Measurements from ENCODE around the gene PRR35. TPM values are rescaled to one million over a fixed set of nuclear protein-coding genes. Genes with fewer than 3 reads are reported as not detected.

The PRR35 gene
- total RNA-seq (2014; rRNA removed; shearing (Covaris generic)): not detected in 2 replicates

- no peak for DNase-seq (ENCODE audit: low spot score)
Measured at GRCh38 chr16:560204-560700, at the start of gene PRR35. TSS of gene PRR35 (plus strand) at chr16:560394. CDS start at chr16:563295, 2,901 bp downstream.

GRCh38 chr16:512802-513201 is 47.4 kb upstream of the PRR35 start:
- no peak for DNase-seq (ENCODE audit: low spot score)

DNA sequence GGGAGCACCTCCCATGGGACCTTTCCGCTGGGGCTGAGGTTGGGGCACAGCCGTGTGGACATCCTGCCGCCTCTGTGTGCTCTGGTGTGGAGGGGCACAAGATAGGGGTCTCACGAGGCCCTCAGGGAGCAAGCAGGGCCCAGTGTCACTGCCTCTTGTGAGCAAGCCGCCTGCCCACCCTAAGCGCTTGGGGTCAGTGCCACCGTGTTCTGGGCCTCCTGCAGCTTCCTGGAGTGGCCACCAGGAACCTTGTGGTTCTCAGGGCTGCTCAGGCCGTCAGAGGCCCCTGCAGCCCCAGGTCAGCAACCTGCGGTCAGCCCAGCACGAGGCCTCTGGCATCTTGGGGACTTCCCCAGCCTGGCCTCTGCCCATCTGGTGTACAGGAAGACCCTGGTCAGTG is 46.2 kb upstream of the PRR35 start:
- no peak for DNase-seq (ENCODE audit: low spot score)

DNA sequence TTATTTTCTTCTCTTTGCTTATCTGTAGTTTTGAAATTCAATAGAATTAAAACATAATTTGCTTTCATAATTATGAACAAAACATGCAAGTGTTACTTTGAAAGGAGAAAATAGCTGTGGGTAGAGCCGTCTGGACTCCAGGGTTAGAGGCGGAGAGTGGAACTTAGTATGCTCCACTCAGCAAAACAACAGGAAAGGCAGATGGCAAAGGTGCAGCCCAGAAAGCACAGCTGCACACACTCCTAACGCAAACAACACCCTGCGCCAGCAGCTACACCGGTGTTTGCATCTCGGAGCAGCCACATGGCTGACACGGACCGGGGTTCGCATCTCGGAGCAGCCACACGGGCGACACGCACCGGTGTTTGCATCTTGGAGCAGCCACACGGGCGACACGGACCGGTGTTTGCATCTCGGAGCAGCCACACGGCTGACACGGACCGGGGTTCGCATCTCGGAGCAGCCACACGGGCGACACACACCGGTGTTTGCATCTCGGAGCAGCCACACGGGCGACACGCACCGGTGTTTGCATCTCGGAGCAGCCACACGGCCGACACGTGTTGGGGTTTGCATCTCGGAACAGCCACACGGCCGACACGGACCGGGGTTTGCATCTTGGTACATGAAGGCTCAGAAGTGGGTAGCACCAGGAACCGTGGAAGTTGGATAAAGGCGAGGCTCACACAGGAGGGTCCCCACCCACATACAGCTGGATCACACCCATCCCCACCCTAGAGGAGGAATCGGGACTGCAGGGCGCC is 44.8 kb upstream of the PRR35 start:
- DNase-seq (ENCODE audit: low spot score): no peak

GRCh38 chr16:515939-516226 is 44.3 kb upstream of the PRR35 start:
- no peak for DNase-seq (ENCODE audit: low spot score)

DNA sequence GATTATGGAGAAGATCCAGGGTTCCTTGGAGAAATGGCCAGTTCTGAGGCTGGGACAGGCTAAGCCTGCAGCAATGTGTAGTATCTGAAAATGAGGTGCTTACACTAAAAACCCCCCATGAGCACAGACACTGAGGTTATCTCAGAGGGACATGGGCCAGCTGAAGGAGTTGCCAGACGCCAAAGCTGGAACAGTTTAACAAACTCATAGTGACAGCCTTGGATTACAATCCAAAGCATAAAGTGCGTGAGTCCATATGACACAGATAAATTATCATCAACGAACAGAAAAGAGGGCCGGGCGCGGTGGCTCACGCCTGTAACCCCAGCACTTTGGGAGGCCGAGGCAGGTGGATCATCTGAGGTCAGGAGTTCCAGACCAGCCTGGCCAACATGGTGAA is 43.9 kb upstream of the PRR35 start:
- DNase-seq (ENCODE audit: low spot score): no peak

DNA sequence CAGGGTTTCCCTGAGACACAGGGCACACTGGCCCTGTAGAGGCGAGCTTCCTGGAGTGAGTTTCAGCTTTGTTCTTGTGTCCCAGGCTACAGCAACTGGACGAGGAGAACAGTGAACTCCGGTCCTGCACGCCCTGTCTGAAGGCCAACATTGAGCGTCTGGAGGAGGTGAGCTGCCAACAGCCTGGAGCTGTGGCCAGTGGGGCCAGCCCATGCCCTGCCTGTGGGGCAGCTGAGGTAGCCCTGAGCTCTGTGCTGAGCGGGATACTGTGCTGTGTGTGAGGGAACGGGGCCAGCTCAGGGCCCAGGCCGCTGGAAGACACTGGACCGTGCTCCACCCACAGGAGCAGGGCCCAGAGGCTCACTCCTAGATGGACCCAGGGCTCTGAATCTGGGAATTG is 41.3 kb upstream of the PRR35 start:
- no peak for DNase-seq (ENCODE audit: low spot score)

DNA sequence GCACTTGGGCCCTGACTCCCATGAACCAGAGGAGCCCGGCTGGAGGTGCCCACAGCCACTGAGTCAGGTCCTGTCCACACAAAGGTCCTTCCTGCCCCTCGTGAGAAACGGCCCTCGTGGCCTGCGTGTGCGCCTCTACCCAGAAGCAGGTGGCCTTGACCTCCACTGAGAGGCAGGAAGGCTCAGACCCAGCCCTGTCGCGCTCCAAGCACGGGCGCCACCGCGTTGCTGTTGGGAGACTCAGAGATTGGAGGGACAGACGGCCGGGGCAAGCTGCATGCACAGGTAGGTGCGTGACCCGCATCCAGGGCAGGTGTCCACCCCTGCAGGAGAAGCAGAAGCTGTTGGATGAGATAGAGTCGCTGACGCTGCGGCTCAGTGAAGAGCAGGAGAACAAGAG is 40.8 kb upstream of the PRR35 start:
- DNase-seq (ENCODE audit: low spot score): no peak

GRCh38 chr16:519841-520687 is 40.1 kb upstream of the PRR35 start:
- DNase-seq (ENCODE audit: low spot score): no peak

DNA sequence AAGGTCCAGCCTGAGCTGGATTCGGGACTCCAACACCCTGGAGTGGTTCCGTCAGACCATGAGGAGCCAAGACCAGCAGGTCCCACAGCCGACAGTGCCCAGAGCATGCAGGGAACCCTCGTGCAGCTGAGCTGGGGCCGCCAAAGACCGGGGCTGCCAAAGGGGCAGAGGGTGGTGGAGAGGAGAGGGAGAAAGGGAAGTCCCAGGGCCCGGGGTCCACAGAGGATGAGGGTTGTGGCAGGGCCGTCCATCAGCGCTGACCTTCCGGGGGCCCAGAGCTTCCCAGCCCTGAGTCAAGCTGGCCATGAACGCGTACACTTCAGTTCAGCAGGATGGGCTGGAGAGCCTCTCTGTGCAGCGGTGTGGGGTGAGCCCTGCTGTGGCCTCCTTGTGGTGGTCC is 39.3 kb upstream of the PRR35 start:
- no peak for DNase-seq (ENCODE audit: low spot score)

- DNase-seq (ENCODE audit: low spot score): no peak
Measured at GRCh38 chr16:521381-522210, 38.6 kb upstream of the PRR35 start.

GRCh38 chr16:522320-523096 is 37.7 kb upstream of the PRR35 start:
- DNase-seq (ENCODE audit: low spot score): no peak

DNA sequence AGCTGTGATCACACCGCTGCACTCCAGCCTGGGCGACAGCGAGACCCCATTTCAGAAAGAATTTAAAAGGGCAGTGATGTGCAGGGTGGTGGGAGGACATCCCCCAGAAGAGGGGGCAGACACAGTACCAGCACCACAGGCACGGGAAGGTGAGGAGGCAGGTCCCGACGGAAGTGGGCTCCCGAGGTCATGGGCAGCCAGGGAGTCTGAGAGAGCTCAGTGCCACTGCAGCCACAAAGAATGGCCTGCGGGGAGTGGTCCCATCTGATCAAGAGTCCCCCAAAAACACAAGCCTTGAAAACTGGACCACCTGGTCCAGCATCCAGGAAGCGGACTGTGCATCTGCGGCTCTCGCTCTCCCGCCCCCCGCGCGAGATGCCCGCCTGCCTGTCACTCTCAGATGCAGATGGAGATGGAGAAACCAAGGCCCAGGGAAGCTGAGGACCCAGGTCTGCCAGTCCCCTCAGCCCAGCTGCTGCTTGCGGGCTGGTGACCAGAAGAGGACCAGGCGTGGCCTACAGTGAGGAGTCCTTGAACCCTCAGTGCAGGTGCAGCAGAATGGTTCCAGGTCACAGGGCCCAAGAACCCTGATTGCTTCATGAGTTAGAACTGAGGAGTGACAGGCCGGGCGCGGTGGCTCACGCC is 37.0 kb upstream of the PRR35 start:
- DNase-seq (ENCODE audit: low spot score): no peak

GRCh38 chr16:524274-525040 is 35.7 kb upstream of the PRR35 start:
- no peak for DNase-seq (ENCODE audit: low spot score)

GRCh38 chr16:525123-525519 is 35.1 kb upstream of the PRR35 start:
- no peak for DNase-seq (ENCODE audit: low spot score)

DNA sequence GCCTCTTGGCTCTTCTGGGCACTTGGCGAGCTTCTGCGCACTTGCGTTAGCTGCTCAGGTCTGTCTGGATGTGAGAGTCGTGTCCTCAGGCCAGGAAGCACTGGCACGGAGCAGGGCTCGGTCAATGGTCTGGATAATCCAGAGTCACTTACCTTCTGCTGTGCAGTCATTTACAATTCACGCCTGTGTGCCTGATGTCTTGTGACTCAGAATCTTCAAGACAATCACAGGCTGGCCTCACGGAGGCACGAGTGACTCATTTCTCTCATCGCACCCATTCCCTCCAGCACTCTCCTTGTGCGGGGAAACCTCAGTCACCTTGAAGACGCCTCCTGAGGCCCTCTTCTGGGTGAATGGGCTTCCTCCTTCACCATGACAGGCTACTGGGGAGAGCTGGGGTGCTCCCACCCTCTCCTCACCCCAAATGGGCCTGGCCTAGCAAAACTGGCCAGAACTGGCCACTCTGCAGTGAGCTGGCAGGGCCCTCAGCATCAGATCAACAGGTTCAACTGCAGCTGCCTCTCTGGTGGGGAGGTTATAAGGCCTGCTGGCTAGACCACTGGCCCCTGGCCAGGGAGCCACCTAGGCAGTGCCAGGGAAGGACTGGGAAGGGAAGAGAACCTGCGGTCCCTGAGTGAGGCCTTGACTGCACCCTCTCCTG is 34.5 kb upstream of the PRR35 start:
- peak; percentile 96 for DNase-seq (ENCODE audit: low spot score)

GRCh38 chr16:526181-527014 is 33.8 kb upstream of the PRR35 start:
- DNase-seq (ENCODE audit: low spot score): peak; percentile 16

DNA sequence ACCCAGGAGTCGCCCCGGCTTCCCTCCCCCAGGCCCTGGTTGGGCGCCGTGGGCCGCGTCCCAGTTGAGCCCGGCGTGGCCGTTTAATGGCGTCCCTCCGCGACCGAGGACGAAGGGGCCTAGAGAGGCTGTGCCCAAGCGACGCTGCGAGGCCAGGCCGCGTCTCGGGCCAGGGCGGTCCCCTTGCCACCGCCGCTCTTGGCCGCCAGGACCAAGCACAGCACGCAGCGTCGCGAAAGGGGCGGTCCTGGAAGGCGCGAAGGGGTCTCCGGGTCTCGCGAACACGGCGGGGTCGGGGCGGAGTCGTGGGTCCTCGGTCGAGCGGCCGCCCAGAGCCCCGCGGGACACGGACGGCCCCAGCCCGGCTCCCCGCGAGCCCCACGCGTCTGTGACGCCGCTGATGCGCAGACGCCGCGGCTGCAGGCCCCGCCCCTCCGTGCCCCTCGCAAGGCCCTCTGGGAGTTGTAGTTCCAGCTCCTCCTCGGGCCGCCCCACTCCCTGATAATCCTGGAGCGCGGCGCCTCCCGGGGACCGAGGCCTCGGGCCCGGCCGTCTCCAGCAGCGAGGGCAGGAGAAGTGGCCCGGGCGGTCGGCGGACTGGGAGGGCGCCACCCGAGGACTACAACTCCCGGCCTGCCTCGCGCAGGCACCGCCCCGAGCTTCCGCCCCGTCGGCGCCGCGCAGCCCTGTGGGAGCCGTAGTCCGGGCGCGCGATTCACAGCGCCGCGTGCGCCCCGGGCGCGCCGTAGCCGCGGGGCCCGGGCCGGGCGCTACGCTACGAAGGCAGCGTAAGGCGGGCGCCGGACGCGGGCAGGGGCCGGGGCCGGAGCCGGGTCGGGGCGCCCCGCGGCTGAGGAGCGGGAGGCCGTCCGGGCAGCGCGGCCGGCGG is 32.9 kb upstream of the PRR35 start, which contains the start of gene CAPN15:
CAPN15 (plus strand) TSS at position 698 of the 889 bp plus-strand sequence. CDS start 19,127 bp downstream, outside the sequence.
- DNase-seq (ENCODE audit: low spot score): peak; percentile 71

Measured in A172 (cell line).